Measurements from ENCODE around the gene JPH4.
"Not testable (repeated sequence)": the region's sequence is repeated elsewhere in the genome, so short reads cannot be mapped to it uniquely, and the experiment has no call there.

Gene JPH4

DNA sequence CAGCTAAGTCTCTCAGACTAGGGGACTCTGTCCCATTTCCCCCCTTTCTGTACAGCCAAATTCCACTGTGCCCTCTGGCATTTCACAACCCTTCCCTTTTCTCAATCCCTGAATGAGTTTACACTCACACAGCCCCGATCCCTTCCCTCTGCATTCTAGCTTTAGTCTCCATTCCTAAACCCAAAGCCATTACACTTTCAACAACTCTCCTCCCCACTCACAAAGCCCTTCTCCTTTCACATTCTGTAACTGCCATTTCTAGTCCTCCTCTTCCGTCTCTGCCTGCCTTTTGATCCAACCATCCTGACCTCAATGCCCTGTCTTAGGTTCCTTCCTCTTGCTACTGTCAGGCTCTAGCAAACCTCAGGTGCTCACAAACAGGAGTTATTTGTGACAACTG, 30.7 kb downstream of the JPH4 start:
- no peak for DNase-seq (ENCODE audit: low spot score)

DNA sequence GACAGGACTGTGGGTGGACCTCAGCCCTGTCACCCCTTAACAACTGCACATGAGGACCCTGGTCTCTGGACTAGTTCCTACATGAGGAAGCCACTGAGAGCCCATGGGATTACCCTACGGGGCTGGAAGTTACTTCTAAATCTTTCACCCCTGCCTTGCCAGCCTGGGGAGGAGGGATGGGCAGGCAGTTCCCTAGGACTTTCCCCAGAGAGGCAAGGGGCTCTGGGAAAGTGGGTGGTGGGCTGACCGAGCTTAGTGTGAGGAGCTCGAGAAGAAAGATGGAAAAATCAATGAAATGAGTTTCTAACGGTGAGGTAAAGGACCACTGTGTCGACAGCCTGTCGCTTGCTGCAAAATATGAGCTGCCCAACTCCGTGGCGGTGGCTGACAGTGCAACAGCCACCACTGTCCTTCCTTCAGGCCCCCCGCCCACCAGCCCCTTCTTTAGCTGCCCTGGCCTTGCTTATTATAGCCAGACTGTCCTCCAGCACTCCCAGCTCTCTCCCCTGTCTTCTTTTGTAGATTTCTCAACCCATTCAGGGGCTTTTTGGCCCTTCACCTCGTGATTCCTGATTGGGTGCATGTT, 32.0 kb downstream of the JPH4 start:
- DNase-seq (ENCODE audit: low spot score), result no peak

DNA sequence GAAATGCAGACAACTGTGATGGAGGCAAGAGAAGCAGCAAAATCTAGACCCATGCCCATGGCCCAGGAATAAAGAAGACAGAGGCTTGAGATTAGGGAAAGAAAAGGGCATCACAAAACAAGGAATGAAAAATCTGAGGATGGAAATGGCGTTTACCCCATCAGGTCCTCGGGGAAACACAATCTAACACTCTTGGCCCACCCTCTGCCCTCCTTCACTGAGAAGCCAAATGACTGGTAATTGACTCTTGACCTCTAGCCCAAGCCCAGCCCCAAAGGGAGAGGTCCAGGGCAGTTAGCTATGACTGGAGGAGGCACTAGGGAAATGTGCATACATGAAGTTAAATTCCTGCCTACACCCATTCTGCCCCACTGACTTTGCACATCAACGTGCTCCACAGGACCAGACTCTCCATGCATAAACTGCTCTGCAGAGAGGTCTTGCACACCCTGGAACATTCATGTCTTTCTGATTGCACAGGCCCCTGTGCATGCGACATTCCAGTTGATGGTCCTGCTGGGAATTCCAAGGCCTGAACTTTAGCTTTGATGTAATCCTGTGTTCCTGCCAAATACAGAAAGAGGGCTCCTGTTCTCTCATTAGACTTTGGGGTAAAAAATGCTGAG, 32.7 kb downstream of the JPH4 start:
- no peak for DNase-seq (ENCODE audit: low spot score)

DNA sequence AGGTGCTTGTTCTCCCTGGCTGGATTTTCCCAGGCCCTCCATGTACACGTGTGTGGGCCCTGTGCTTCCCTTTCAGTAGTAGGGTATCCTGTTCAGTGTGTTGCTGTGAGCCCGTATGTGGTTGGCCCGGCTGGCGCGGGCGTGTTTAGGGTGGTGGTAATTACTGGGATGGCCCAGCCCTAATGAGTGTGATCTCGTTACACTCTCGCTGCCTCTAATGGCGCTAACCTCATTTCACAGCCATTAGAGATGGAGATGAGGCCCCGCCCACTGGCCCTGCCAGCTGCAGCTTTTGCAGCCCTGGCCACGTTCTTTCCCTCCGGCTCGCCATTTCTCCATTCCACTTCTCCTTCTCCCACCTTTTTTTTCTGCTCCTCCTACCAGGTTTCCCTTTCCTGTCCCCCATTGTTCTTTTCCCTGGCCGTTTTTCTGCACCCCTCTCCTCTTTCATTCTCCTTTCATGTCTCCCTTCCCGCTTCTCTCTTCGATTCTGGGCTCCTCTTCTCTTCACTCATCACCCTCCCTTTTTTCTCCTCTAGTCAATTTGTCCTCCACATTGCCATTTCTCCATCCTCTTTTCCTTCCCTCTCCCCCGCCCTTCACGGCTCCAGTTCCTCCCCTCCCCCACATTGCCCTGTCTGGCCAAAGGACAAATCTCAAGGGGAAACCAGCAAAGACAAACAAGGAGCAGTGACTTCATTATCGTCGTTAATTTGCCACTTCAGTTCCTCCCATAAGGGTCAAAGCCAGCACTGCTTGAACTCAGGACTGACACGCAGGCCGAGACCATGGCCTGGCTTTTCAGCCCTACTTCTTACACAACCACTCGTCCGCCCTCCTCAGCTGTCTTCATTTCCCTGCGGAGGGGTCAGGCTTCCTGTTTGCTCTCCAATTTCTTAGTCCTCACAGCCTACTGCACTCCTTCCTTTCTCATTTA, 33.8 kb downstream of the JPH4 start:
- DNase-seq (ENCODE audit: low spot score), result no peak

DNA sequence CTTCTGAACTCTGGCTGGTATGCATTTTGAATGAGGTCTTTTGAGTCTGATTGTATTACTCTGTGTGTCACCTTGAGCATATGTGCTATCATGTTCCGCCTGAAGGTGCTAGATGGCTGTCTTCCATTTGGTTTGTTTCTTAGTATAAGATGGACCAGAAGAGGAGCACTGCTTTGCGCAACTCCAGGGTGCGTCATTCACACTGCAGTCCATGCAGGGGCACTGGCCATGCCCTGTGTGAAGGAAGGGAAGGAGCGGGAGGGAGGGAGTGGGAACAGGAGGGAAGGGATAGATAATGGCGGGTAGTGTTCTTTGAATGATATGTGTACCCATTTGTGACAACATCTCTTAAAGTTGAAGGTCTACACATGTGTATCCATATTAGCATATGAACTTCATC, 35.2 kb downstream of the JPH4 start:
- no peak for DNase-seq (ENCODE audit: low spot score)

DNA sequence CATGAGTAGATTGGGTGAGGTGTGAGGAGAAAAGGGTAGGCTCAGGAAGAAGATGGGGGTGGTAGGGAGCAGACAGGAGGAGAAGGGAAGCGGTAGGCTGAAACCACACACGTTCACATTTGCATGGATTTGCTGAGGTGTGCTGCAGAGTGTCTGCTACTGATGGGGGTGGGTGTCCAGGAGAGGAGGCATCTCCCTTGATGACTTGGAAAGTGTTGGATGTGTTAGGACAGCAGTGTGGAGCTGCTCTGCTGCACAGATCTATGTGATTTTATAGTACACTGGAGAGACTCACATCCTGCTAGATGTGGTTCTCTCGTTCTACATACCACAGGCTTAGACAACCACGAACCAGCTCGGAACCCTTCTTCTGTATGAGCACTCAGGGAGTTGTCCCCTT, 36.3 kb downstream of the JPH4 start:
- DNase-seq (ENCODE audit: low spot score), result no peak

DNA sequence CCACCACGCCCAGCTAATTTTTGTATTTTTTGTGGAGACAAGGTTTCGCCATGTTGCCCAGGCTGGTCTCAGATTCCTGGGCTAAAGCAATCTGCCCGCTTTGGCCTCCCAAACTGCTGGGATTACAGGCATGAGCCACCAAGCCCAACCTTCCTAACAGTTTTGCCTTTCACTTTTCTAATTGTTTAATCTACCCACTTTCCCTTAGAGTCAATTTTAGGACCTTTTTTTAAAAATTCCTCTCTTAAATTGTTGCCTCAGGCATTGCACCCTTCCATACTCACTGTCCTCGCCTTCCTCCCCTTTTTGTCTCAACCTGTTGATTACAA, 38.5 kb downstream of the JPH4 start:
- no peak for DNase-seq (ENCODE audit: low spot score)

DNA sequence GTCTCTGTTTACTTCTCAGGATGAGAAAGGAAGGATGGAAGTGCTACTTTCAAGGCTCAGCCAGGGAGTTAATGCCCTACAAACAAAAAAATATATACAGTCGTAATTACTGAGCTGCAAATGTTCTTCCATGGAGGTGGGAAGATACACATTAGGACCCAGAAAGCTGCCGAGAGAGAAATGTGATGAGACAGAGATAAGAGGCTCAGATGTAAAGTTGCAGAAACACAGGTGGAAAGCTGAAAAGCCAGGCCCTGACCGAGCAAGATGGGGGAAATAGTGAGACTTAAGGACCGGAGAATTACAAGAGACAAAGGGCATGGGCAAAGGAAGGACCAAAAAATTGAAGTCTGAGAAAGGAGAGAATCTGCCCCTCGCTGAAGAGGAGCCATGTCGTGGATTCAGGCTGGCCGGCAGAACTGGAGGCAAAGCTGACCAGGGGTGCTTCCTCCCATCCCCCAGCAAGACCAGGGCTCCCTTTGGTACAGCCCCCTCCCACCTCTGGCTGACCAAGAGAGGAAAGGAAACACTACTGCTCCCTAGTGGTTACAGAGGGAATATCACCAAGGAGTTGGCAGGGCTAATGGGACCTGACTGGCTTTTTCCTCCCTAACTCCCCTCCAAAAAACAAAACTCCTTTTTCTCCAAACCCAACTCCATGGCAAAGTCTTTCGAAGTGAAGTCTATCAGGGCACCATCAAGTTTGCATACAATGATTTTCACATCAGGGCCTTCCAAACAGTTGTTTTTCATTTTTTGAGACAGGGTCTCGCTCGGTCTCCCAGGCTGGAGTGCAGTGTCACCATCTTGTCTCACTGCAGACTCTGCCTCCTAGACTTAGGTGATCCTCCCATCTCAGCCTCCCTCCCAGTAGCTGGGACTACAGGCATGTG, 39.1 kb downstream of the JPH4 start:
- DNase-seq (ENCODE audit: low spot score), result peak; percentile 56

DNA sequence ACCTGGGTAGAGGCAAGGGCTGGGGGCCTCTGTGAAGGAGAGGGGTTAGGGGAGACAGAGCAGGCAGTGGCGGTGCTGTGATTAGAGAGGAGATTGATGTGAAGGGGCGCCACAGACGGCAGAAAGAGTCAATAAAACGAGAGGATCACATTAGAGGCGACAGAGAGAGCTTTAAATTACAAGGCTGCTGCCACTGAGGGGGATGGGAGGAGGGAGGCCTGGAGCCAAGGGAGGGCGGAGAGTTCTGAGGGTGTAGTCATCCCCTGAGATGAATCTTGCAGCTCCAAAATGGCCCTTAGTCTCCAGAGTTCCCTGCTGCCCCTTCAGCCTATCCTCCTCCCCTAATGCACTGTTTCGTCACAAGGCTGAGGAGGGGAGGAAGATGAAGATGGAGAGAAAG, 39.8 kb downstream of the JPH4 start:
- DNase-seq (ENCODE audit: low spot score), result no peak

DNA sequence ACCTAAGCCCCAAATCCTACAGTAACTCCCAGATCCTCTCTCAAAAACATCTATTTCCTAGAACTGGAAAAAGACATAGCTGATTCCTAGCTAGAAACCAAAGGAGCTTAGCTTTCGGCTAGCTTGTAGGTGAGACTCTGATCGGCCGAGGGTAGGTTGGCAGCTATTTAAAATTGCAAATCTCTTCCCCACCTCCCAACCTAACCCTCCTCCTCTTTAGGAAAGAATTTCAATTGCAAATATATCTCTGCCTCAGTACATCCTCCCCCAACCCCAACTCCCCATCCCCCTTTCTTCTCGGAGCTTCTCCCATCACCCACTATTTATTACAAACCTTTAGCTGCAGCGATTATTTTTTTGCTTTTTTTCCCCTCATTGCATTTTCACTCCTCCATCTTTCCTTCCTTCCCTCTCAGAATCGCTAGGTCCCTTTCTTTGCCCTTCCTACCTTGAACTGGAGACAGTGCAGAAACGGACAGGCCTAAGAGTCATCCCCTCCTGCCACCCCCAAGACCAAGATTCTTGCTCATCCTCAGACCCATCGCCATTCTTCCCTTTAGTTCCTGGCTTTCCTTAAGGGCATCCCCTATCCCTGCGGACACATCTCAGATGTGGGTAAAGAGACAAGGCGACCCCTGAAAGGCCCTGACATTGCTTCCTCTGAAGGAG, 40.4 kb downstream of the JPH4 start:
- no peak for DNase-seq (ENCODE audit: low spot score)

DNA sequence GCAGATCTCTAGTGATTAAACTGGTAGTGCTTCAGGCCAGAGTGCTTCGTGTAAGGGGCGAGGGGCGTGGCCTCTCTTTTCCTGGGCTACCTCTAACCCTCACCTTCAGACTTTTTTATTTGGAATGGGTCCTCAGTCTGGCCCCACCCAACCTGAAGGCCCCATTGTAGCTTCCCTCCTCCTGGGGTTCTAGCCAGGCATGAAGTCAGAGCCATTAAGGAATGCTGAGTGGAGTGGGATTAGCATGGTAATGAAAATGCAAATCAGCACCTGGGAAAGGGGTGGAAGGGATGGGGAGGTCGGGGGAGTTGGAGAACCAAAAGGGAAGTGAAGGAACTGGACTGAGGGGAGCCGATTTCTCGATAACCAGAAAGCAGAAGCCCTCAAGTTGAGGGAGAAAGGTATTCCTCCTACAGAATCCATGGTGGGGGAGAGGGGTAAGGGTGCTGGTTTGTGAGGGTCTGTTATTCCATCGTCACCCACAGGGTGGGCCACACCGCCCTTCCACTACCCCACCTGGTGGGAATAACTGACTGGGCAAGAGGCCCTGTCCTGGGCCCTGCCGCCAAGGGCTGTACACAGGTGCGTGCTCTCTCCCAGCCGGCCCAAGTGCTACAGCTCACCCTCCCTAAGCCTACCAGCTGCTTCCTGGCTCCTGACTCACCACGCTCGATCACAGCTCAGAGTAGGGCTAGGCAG, 41.1 kb downstream of the JPH4 start:
- no peak for DNase-seq (ENCODE audit: low spot score)

DNA sequence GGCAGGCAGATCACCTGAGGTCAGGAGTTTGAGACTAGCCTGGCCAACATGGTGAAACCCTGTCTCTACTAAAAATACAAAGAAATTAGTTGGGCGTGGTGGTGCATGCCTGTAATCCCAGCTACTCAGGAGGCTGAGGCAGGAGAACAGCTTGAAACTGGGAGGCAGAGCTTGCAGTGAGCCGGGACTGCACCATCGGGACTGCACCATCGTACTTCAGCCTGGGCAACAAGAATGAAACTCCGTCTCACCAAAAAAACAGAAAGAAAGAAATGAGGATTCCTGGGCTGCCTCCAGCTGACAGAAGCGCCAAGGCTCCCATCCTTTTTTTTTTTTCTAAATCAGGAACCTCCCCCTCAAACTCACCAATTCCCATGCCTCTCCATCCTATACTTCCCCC, 41.7 kb downstream of the JPH4 start:
- DNase-seq (ENCODE audit: low spot score), result not testable (repeated sequence)

DNA sequence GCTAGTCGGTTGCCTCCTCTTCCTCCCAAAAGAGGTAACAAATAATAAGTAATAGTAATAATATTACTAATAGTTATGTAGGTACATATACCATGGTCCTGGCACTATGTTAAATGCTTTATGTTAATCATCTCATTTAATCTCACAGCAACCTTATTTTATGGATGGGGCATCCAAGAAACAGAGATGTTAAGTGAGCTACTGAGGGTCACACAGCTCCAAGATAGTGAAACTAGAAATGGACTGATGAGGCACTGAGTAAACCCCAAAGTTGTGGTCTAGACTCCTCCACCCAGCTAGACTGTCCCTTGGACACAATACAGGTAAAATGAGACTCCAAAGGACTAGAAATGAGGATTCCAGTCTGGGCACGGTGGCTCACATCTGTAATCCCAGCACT, 42.1 kb downstream of the JPH4 start:
- no peak for DNase-seq (ENCODE audit: low spot score)

DNA sequence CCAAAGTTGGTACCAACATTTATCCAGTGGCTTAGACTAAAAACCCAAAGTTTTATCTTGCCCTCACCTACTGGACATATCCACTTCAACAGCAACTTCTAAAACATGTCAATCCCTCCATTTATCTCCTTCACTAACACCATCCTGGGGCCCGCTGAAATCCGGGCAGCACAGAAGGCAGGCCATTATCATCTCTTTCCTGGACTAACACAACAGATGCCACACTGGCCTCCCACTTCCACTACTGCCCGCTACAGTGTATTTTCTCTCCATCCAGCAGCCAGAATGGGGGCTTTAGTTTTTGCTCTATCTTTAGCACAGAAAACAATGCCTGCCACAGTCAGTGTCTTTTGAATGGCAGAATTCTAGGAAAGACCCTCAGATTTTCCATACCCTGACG, 42.6 kb downstream of the JPH4 start:
- no peak for DNase-seq (ENCODE audit: low spot score)

DNA sequence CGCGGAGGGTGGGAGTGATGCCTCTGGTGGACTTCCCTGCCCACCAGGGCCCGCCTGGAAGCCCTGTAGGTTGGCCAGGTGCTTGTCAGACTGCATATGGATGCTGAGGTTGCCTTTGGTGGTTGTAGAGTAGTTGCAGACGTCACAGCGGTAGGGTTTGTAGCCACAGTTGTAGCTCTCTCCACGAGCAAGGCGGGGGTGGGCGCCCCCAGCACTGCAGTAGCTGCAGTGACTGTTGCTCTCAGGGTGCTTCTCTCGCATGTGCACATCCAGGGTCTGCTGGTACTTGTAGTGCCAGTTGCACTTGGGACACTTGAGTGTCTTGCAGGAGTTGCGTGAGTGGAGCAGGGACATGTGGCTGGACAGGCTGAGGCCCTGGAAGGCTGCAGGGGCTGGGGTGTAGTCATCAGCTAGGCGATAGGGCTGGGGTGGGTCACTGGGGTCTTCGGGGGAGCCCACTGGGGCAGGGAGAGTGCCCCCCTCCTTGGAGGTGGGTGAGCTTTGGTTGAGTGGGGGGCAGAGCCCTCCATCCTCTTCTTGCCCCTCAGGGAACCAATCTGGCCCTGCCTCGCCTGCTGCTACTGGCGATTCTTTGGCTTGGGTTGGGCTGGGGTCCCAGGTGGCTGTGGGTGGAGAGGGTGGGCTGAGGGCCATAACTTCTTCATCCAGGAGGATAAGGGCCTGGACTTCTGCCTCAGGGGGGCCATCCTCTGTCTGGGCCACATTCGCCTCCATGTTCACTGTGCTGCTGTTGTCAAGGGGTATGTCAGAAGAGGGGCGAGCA, 44.7 kb downstream of the JPH4 start:
- no peak for DNase-seq (ENCODE audit: low spot score)

DNA sequence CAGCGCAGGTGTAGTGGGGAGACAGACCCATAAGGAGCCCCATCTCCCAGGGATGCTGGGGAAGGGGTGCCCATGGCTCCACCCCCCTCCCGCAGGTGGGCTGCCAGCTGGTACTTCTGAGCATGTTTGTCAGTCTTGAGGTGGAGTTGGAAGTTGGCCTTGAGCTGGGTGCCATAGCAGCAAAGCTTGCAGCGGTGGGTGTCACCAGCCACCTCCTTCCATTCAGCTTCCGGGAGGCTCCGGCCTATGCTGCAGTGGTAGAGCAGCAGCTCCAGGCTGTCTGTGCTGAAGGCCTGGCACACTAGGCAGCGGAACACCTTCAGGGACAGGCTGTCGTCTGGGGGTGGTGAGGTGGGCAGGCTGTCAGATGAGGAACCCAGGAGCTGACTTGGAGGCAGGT, 45.9 kb downstream of the JPH4 start:
- no peak for DNase-seq (ENCODE audit: low spot score)

DNA sequence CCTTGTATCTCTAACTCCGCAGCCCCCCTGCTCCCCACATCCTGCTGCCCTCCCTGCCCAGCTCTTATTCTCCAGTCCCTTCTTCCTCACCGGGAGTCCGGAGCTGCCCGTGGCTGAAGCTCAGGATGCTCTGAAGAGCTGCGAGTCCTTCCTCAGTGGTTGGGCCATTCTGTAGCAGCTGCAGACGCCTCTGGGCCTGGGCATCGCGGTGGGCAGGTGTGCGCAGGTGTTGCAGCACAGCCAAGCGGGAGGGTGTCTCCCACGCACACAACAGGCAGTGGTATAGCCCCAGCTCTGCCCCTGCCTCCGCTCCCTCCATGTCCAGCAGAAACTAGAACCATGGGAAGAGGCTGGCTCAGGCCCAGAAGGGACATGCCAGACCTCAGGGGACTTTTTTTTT, 47.2 kb downstream of the JPH4 start:
- DNase-seq (ENCODE audit: low spot score), result no peak

DNA sequence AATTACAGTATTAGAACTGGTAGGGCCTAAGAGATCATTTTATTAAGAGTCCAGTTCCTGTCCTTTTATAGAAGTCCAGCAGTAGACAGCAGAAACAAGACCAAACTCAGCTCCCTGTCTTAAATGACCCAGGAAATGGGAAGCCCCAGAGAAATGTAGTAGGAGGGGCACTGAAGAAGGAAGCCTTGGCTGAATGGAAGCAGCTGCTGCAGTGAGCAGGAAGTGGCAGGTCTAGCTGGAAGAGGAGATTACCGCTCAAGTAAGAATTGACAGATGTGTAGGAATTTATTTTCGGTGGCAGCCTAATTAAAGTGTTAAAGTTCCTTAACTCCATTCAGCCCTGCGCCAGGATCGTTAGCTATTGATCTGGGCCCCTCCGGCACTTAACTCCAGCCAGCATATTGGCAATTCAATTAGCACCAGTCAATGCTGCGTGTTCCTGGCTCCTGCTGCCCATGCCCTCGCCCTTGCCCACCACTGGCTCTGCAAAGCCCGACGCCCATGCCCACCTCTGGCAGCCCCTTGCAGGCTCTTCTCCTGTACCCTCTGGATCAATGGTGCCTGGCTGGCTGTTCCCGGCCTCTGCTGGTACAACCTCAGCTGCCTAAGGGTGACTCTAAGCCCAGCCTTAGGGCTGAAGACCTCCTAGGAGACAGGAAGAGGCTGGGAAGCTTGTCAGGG, 48.1 kb downstream of the JPH4 start:
- no peak for DNase-seq (ENCODE audit: low spot score)

DNA sequence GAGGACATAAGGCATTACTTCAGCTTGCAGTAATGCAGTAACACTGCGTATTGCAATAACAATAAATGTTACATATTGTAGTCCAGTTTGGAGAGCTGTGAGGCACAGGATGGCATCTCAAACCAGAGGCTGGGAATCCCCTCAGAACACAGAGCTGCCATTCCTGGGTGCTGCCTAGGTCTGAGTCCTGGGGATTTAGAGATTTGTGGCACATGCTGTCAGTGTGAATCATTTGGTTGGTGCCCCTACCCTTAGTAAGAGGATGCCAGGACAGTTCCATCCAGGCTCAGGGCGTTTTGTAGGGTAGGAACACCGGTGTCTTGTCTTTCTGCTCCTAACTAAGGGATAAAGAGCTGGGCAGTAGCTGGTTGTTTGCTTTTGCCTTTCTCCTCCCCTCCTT, 49.6 kb downstream of the JPH4 start:
- no peak for DNase-seq (ENCODE audit: low spot score)

DNA sequence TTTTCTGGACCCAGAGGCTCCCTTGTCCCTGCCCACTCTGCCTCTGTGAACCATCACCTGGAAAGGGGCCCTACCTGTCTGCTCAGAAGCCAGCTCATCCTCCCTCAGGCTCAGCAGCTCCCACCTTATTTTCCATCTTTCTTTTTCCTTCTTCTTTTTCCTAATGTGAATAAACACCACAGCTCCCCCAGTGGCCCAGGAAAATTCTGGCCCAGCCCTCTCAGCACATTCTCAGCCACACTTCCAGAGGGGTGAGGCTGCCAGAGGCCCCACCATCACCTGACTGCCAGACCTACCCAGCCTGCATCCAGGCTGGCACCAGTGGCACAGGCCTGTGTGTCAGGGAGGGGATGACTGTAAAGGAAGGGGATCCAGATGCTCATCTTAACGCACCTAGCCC, 50.0 kb downstream of the JPH4 start:
- no peak for DNase-seq (ENCODE audit: low spot score)

Measured in hematopoietic multipotent progenitor cell treated with erythropoietin and hydrocortisone succinate and interleukin-3 and kit ligand, for 17 days (in vitro differentiated cells).